T1000 (cell line): ENCODE data around the gene SSPN.

Source experiments
- DNase-seq: peaks from one replicate; lab custom pipeline; 2025; ENCODE audit warnings: mixed read lengths; lab: John Stamatoyannopoulos, UW

The SSPN gene

DNA sequence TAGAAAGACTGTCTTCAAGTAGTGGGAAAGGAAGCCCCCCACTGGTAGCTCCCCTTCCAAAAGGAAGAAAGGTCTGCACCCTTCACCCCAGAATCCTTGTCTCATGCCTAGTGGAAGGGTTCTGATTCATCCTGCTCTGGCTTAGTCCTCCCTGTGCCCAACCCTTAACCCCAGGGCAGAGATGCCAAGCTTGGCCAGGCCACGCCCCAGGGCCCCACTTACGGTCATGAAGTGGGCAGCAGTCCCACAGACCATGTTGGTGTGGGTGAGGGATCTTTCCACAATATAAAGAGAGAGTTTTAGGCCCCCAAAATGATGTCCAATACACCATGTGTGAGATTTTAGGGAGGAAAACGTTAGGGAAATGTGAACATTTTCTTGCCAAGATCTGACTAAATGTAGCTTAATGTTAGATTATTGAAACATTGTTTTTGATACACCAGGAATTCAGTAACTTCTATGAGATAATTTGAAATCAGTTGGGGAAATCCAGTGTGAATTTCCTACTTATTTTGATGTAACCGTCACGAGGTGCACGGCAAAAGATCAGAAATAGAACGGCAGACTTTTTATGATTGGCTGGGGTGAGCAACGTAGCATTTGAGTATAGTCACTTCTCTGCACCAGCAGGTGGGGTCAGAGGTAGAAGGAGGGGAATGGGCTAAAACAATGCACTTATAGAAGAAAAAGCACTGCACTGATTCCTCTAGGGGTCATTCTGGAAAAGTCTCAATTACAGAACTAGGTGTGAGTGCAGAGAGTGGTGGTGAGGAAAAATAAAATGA is 8.2 kb upstream of the SSPN start:
- no peak for DNase-seq

DNA sequence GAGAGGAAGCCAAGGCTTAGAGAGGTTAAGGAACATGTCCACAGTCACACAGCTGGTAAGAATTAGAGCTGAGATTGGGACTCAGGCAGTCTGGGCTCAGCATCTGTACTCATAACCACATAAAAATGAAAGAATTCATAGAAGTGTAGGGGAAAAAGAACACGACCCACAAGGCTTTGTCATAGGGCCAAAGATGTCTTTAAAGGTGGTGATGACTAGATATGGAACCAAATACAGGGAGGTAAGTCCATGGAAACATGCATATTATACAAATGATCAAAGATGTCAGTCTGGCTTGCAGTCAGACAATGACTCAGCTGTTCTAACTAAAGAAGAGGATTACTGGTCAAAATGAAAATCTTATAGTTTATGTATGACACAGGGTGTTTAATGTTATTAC is 7.2 kb upstream of the SSPN start:
- DNase-seq: no peak

DNA sequence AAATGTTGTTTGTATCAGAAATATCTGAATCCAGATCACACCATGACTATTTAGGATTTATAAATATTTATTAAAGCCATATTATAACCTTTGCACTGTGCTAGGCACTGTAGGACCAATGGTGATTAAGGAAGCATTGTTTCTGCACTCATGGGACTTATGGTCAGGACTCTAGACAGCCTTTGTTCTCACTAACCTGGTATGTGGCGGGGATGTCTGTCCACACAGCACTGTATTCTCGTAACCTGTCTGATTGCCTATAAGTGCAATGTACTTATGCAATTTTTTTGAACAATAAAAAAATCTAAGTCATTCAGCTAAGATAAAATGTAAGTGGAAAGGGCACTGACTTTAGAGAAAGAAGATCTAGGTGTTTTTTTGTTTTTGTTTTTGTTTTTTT is 6.7 kb upstream of the SSPN start:
- no peak for DNase-seq

DNA sequence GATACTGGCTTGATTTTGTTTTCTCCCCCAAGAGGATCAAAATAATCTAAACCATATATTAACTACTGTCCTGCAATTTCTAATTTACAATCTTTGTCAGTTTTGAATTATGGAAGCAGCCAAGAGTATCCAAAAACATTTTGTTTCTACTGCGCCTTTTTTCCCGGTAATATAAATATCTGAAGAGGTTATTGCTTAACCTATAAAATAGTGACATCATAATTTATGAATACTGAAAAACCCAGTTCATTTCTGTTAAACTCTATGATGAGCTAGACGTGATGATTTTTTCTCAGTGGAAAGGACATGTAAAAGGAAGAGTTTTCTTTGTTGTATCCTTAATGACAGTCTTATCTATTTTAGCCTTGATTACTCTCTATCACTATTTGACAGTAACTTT is 3.2 kb upstream of the SSPN start:
- no peak for DNase-seq

DNA sequence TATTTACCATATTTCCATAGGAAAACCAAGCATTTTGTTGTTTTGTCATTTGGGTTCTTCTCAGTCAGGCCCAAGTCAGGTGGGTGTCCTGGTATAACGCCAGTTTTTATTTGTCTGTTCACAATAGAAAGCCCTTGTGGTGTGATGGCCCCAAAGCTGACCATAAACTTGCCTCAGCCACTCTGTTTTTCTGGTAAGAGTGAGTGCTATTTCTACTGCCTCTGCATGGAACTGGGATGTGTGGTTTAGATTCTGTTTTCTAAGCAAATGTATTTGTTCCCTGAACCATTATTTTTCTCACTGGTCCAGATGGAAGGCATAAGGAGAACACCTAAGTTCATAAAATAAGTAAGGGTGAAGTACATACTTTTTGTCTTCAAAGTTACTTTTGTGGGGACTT is 1.8 kb upstream of the SSPN start:
- DNase-seq: no peak

DNA sequence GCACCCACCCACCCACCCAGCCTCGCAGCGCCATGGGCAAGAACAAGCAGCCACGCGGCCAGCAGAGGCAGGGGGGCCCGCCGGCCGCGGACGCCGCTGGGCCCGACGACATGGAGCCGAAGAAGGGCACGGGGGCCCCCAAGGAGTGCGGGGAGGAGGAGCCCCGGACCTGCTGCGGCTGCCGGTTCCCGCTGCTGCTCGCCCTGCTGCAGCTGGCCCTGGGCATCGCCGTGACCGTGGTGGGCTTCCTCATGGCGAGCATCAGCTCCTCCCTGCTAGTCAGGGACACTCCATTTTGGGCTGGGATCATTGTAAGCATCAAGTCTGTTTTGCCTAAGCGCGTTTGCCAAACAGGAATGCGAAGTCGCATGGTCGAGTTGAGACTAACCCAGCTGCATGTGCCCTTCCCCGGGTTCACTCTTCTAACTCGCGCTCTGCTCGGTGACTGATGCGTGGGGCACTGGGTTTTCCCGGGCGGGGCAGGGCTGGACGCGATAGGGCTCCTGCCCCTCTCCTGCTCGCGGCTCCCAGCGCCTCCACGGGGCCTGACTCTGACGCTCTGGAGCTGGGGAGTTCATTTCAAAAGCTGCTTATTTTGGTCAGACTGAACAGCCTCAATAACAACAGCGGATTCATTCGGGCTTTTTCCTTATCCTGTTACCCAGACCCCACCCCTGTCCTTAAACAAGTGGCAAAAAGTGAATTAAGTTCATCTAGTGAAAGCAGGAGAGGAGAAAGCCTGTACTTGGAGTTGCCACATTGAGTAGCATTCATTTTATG is 458 bp downstream of the SSPN start:
- DNase-seq: no peak

DNA sequence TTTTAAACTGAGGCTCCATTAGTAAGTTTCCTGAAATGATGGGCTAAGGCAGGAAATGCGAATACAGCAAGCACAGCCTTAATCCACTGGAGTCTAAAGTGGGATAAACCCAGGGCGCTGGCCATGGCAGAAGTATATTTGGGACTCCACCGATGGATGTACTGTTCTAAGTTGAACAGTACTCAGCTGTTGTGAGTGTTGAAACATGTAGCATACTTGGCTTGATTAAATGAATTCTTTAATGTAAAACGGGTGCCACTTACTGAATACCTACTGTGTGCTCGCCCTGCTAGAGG is 996 bp downstream of the SSPN start:
- DNase-seq: no peak

DNA sequence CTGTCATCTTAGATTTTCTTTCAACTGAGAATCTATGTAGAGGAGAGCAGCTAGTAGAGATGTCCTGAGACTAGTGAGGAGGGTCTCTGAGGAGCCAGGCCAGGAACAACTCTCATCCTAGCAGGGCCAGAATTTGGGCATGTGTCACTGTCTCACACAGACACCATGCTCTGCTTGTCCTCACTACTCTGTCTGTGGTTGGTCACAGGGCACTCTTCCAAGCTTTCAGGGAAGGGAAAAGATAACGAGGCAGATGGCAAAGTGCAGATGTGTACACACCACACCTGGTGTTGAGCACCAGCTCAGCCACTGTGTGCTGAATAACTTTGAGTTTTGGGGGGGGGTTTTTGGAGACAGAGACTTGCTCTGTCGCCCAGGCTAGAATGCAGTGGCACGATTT is 2.5 kb downstream of the SSPN start:
- DNase-seq: no peak

DNA sequence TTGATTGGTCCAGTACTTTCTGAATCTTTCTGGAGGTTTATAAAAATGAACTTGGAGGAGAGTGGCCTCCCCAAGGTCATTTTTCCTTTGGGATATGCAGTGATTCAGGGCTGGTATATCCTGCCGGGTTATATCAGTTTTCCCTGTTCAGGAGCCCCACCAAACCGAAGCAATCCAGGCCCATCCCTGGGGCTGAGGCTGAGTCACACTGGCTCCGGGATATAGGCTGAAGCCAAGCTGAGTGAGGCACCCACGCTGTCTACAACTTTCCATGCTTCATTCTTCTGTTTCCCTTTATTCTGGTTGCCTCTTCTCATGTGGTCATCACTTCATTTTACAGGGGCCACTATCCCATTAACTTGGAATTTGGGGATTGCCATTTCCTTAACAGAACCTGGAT is 3.4 kb downstream of the SSPN start:
- DNase-seq: peak; percentile 57

DNA sequence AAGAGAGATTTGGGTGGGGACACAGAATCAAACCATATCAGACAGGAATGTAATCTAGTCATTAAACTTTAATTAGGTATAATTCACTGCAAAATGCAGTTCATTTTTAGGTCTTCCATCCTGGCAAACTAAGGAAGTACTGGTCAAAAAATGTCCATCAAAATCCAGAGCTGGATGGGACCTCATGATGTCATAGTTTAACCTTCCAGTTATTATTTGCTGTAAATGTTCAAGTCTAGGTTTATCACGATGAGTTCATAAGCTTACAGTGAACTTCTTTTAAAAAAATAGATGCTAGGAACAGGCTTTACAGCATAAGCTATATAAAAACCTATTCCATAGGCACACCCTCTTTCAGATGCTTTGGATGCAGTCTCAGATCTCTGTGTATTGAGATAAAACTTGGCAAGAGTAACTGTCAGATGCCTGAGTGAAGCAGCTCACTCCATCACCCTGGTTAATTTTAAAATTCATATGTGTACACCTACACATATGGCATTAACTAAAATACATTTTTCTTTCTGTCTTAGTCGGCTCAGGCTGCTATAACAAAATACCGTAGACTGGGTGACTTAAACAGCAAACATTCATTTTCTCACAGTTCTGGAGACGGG is 7.9 kb downstream of the SSPN start:
- DNase-seq: no peak

DNA sequence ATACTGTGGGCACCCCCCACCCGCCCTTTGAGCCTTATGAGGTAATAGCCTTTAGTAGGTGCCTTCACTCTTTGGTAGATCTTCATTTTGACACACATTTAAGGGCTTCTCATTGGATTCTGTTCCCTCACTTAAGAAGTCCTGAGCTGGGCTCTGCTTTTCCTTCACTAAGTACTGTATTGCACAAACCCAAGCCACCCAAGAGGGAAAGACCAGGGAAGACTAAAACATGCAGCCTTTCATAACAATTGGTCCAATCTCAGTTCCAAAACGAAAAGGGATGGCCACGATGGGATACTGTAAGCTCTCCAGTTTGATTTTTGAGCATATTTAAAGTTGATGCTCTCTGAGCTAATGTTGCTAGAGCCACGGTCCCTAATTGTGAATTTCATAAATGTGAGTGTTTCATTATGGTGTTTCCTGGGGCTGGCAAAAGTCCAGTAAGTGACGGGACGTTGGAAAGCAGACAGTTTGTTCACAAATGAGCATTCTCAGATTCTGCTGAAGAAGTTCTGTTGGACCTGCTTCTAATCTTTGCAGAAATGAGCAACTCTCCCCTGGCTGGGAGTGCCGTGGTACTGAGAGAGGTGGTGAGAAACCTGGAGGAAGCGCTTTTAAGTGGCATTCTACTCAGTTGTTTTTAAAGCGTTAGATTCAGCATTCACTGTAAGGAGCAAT is 9.4 kb downstream of the SSPN start:
- no peak for DNase-seq

DNA sequence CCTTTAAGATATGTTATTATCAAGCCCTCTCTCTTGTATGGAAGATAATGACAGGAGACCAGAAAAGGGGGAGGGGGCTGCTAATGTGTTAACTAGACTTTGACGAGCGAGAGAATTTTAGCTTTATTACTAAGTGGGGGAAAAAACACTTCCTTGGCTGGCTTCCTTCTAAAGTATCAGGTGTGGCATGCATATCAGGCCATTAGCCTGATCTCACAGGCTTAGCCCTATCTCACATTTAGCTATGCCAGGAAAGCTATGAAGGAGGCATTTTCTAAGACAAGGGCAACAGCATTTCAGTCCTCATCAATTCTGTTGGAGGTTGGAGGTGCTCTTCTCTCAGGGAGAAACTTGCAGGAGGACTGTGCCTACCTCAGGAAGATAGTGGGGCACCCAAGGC is 9.9 kb downstream of the SSPN start:
- DNase-seq: no peak

DNA sequence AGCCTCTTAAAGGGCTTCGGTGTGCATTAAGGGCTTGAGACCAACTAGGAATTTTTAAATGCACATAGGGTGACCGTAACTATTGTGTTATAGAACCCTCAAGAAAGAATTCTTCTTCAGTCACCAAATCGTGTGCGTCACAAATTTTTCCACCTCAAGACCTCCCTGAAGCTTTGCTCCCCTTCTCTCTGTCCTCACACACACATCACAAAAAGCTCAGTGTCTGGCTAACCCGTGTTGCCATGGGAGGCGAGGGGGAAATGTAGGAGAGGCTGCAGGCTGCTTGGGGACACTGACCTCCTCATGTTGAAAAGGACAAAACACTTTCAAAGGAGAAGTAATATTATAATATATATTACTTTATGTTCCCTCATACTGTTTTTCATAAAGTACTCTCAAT is 10.6 kb downstream of the SSPN start:
- DNase-seq: no peak

DNA sequence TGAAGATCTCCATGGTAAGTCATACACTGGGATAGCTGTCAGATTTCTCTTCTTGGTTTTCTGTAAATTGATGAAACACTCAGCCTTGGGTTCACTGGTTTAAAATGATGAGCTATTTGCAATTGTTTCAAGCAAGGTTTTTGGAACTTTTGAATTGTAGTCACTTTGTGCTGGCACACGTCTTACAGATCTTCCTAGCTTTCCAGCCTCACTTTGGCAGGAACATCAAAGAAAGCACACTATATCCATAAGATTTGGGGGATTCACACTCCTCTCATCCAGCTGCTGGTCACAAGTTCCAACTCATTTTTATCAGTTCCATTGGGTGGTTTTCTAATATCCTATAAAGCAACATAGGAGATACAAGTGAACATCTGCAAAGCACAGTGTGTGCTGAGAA is 16.0 kb downstream of the SSPN start:
- no peak for DNase-seq

DNA sequence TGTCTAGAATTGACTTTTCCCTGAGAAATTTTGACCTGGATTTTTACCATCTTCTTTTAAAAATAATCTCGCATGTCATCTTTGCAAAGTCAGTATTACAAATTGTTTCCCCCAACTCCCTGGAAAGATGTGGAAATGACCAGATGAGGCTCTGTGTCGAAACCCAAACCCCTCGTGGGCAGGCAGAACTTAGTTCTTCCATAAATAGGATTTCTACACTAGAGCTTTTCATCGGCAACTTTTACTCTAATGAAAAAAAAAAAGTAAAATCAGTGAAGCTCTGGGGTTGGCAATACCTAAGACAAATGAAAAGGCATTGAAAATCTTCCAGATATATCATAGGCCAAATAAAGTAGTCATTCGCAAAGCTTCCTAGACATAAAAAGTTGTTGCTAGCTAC is 17.0 kb downstream of the SSPN start:
- no peak for DNase-seq

DNA sequence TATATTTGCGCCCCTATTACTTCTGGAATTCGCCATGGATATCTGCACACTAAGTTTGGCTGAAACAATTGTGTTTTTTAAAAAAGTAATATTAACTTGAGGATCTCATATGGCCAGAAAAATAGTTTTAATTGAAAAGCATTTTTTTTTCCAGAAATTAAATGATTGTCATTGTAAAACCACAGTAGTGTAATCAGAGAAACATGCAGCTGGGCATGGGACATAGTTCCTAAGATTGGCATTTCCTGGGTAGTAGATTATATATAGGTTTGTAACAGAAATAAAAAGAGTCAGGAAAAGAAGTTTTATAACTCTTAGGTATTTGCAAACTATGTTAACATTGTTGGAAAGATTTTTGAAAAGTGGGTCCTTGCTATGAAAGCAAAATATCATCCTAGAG is 17.6 kb downstream of the SSPN start:
- DNase-seq: no peak

DNA sequence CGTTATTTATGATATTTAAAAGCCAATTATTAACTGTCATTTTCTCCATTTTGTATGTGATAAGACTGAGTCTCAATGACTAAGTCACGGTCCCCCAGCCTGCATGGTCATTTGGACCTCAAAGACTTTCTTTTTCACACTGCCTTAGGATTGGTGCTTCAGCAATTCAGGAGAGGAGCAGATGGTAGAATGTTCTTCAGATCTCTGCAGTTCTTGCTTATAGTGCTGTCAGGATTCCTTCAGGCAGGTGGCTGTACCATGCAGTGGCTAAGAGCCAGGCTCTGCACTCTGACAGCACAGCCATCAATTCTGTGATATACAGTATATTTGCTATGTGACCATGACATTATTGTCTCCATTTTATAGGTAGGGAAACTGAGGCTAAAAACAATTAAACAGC is 18.7 kb downstream of the SSPN start:
- DNase-seq: no peak

DNA sequence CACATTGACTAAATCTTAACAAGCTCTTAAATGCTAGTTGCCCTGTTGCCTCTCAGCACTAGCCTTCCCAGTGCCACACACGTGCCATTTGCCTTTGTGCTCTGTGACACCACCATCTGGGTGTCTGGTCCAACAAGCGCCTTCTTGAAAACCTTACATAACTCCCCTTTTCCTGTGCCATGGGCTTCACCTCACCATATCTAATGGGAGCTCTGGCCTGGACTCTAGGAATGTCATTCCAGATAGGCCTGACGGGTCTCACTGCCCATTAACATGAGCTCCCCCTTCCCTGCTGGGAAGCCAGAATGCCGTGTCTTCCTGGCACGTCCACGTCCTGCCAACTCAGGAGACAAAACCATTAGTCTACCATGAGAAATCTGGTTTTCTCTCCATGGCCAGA is 24.4 kb downstream of the SSPN start:
- no peak for DNase-seq

DNA sequence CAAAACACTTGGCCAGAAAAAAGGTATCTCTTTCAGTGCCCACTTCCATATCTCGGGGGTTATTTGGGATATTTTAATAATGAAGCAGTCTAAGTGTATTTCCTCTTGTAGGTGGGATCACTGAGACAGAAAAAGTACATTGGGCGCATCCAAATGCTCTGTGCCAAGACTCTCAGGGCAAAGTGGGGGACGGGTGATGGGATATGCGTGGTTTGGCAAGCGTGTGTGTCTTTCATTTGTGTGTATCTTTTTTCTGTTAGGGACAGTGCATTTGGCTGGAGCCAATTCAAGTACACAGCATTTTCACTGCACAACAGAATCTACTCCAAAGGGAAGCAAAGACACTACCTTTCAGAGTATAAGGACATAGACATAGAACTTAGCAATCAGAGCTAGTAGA is 29.3 kb downstream of the SSPN start:
- DNase-seq: no peak

DNA sequence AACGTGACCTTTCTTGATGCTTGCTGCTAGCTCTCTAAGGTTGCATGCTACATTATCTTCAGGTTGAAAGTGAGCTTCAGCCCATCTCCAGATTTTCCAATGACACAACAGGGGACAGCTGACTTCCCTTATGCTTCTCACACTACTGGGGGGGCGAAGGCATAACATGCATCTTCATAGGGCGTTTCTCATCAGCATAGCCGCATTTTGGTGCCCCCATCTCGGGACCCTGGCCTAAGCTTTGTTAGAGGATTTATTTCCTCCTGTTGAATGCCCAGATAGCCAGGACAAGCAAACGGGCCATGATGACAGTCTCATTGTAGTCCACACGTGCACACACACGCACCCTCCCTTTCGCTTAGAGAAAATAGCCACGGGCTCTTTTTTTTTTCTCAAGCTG is 30.7 kb downstream of the SSPN start:
- DNase-seq: no peak

DNA sequence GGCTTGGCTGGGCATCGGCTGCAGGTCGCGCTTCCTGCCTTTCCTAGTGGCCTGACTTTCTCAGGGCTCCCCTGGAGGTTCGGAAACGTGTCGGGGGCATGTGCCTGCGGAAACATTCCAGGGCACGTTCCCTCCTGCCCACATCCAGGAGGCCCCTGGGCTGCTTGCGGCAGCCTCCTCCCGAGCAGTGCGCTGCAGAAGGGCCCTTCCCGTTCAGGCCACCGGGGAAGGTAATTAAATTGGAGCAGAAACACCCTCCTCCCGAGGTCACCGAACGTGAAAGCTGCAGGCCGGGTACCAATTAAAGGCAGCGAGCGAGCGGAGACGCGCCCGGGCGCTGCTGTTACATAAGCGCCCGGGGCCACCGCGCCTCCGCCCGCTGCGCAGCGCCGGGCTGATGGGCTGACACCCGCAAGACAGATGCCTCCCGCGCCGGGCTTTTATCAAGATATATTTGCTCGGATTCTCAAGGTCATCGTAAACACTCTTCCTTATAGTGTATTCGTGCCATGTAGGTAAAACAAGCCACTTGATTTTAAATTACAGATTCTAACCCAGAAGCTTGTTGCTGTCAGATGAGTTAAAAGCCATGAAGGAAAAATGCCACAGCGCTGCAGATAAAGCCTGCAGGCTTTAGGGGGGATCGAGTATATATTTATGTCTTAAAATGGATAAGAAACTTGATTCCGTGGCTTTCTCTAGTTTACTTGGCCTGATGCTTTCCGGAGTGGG is 31.4 kb downstream of the SSPN start:
- no peak for DNase-seq

DNA sequence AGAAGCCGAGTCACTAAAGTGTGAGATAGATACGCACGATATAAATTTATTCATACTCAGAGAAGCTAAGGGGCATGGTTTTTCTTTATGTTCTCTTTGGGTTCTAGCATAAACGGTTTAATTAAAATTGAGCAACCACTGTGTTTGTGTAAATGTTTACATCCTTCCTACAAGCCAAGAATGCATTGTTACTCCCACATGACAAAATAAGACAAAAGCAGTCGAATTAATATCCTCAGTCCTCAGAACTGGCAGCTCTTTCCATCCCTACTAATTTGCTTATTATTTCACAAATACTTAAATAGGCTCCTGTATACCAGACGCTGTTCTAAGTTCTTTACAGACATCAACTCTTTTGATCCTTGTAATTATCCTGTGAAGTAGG is 32.0 kb downstream of the SSPN start:
- no peak for DNase-seq
